GM10847 (cell line): Measurements from ENCODE around the gene RPA1.

Source experiments
- POLR2A ChIP-seq: IDR thresholded peaks from 2 replicates; pipeline ENCODE4 v1.6.1; 2011; ENCODE audit not compliant: insufficient read length; ENCODE audit errors: extremely low read depth

Gene RPA1

DNA sequence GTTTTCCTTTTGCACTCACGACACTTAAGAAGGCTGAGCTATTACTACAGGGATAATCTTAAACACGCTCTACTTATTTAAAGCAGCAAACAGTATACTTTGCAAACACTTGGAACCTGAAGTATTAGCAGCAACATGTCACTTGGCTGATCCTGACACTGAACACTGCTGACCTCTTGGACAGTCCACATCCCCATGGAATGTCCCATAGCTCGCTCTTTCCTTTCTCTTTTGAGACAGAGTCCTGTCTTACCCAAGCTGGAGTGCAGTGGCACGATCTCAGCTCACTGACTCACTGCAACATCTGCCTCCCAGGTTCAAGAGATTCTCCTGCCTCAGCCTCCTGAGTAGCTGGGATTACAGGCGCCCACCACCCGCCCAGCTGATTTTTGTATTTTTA, 26.5 kb upstream of the RPA1 start:
- no peak for TF ChIP-seq POLR2A

DNA sequence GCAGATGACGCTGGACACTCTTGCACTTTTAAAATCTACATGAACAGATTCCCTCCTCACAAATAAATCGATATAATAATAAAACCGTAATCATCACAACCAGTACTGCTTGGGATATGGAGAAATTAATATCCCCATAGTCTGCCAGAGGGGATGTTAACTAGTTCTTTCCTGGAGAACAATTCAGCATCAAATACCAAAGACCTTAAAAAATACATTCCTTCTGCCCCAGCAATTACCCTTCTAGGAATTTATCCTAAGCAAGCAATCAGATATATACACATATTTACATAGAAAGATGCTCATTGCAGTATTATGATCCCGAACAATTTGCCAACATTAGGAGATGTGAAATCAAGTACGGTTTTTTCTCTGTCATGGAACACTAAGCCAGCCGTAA, 21.9 kb upstream of the RPA1 start:
- no peak for TF ChIP-seq POLR2A

DNA sequence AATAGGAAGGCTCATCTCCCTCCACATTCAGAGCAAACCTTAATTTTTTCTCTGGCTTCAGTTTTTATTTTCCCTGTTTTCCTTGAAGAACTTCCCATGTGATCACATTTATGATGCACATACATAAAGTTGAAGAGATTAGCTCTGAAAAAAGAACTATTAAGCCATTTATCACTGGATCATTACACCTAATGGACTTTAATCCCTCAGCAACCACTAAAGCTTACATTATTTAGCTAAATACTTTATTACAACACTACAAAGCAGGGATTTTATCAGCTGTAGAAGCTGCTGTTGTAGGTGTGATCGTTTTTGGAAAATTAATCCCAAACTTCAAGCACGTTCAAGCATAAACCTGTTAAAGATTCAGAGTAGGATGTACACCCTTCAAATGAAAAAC, 21.2 kb upstream of the RPA1 start:
- no peak for TF ChIP-seq POLR2A

GRCh38 chr17:1810450-1811103, 19.2 kb upstream of the RPA1 start:
- TF ChIP-seq POLR2A, result no peak

DNA sequence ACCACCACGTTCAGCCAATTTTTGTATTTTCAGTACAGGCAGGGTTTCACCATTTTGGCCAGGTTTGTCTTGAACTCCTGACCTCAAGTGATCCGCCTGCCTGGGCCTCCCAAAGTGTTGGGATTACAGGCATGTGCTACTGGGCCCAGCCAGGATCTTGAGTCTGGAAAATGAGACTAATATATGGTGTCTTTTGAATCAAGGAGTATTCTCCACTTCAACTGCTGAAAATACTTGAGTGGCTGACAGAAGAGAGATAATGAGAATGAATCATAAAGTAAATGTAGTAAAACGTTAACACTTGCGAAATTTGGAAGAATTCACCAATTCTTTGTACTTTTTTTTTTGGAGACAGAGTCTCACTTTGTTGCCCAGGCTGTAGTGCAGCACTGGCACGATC, 16.7 kb upstream of the RPA1 start:
- no peak for TF ChIP-seq POLR2A

DNA sequence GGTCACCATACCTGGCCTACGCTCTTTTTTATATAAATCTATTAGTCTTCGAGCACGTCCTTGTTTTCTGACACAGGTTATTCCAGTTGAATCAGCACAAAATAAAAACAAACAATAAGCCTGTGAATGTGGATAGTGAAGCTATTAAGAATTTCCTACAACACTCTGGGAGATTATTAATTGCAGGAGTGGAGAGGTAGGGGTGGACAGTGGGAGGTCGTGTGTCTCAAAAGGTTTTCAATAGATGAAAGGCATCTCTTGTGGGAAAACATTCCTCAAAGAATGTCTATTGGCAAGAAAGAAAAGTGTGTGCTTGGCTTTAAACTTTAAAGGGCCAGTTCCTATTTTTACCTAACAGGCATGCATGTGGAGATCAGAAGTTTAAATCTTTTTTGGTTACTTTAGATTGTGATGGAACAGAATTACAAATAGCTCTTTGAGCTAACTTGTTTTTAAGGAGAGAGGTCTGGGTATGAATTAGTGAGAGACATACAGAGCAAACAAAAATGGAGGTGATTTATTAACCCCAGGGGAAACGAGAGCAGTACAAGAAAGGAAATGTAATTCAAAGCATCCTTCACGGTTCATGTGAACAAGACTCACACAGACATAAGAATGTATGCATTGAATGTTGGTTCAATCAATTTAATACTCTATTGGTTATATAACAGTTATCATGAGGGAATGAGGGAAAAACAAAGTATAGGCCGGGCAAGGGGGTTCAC, 9.1 kb upstream of the RPA1 start:
- no peak for TF ChIP-seq POLR2A

DNA sequence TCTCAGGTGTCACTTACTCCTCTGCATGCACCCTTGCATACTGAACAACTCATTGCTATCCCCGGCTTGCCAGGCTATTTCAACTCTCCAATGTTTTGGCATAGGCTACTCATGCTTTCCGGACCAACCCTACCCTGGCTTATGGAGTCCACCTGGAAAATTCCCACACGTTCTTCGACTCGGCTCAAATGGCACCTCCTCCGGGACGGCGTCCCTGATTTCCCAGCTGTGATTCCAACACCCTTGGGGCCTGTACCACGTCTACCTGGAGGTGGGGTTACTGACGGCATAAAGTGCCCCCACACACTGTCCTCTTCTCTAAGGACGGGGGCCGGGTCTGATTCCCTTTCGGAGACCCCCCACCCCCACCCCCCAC, 601 bp upstream of the RPA1 start:
- TF ChIP-seq POLR2A, result no peak

DNA sequence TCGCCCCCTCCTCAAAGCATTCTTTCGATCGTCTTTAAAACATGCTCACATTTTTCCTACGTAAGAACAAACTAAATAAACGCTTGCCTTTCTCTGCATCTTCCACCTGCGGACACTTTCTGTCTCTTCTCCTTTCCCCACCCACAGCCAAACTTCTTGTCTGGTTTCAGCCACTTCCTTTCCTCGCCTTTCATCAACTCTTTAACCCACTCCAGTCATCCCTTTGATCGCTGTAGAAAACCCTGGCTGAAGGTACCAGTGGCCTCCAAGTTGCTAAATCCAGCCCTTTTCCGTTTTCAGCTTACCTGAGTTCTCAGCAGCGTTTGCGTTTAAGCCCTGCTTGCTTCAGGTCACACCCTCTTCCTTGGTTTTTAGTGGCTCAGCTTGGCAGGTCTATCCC, 483 bp downstream of the RPA1 start:
- no peak for TF ChIP-seq POLR2A

- TF ChIP-seq POLR2A, result no peak
Measured at GRCh38 chr17:1834380-1835149, 4.8 kb downstream of the RPA1 start.

GRCh38 chr17:1839516-1839915, 9.7 kb downstream of the RPA1 start:
- no peak for TF ChIP-seq POLR2A

GRCh38 chr17:1843947-1844346, 14.1 kb downstream of the RPA1 start:
- TF ChIP-seq POLR2A, result no peak

DNA sequence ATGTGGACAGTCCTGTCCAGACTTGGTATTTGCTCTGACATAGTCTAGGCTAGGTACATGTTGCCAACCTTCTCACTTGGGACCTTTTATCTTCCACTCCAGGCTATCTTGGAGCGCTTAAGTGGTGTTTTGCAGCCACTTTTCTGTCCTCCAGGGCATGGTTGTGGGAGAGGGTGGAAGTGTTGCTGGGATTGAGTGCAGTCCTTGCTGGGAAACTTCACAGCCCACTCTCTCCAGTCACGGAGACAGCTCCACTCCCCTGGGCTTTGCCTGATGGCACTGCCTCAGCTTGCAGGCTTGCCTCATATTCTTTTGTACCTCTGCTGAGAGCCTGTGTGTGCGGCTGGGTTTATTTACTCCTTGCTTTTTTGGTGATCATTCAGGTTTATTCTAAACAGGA, 17.4 kb downstream of the RPA1 start:
- TF ChIP-seq POLR2A, result no peak

DNA sequence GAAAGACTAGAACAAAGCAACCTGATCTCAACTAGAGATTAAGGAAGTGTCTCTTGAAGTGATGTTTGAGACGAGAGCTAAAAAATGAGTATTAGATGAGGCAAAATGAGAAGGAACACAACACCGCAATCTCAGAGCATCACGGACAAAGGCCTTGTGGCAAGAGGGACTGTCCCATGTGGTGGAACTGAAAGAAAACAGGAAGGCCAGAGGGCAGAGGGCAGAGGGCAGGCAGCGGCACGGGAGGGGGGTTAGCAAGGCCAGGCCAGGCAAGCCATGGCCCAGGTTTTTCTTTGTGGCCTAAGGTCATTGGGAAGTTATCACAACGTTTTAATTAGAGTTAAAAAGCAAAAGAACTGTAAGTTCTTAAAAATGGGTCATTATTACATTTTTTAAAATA, 22.5 kb downstream of the RPA1 start:
- TF ChIP-seq POLR2A, result no peak

DNA sequence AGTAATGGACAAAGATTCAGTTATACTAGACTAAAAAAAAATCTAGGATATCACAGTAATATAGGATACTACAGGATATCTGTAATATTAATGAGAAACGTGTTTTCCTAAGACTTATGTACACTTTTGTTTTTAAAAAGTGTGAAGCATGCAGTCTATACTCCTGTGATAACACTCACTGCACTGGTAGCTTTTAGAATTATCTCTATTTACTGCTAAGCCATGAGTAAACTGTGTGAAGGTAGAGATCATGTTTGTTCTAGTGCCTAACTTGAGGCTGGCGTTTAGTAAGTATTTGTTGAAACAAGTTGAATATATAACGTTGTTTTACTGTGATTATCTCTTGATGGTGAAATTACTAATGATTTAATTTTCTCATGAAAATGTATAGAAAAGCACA, 23.9 kb downstream of the RPA1 start:
- TF ChIP-seq POLR2A, result no peak

DNA sequence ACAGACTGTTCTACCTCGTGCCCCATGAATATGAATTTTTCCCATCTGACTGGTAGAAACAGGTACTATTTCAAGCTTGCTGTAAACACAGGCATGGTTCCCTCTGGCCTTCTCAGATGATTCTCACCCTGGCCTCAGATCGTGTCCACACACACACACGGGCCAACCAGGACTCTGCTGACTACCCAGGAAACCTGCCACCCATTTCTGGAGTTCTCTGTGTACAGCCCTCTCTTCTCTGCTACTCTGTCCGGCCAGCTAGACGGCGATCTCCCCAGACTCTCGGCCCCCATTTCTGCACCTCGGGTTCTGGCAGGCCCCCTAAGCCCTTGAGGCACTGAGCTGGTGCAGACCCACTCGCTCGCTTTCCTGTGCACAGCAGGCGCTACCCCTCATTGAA, 31.2 kb downstream of the RPA1 start:
- no peak for TF ChIP-seq POLR2A

GRCh38 chr17:1861391-1862010, 31.7 kb downstream of the RPA1 start:
- TF ChIP-seq POLR2A, result no peak
